Measurements from ENCODE around the gene HTRA1.

The HTRA1 gene

DNA sequence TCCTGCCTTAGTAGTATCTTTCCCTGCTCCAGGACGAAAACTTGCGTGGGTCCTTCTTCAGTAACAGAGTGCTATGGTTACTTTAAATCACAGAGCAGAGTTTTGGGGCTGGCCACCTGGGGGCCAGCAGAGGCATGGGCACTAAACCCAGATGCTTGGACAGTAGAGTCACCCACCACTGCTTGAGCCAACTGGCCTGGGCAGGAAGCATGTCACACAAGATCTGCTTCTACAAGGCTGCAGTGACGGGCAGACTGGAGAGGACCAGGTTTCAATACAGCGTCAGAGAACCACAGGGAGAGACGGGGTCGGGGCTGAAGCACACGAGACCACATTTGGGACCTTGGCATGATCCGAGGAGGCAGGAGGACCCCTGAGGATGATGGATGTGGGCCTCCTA lies 84.9 kb downstream of the HTRA1 start:
- Histone ChIP-seq H3K4me3 (ENCODE audit: low read length) (no peak overlapping the region), H3K27ac (ENCODE audit: low read depth, low read length) (no peak overlapping the region)
- 95% methylated on average over 8 of the region's 8 CpGs for WGBS

GRCh38 chr10:122548407-122549085 lies 87.2 kb downstream of the HTRA1 start:
- Histone ChIP-seq H3K4me1 (ENCODE audit: insufficient read depth, low read length) (no peaks in the 10 kb centered on the region), H3K27ac (ENCODE audit: low read depth, low read length) (no peak overlapping the region), H3K9ac (ENCODE audit: low read depth, low read length) (no peak overlapping the region), H3K36me3 (ENCODE audit: insufficient read depth, low read length) (no peaks in the 10 kb centered on the region), H3K4me3 (ENCODE audit: low read length) (no peak overlapping the region), H3K9me3 (ENCODE audit: insufficient read depth, low read depth, low read length) (no peaks in the 10 kb centered on the region), H3K27me3 (ENCODE audit: insufficient read depth, low read length) (no peaks in the 10 kb centered on the region)
- WGBS, result 91% methylated on average over 11 of the region's 11 CpGs

More for the DNA sequence above, 84.9 kb downstream of the HTRA1 start:
- H3K4me1 ChIP-seq (ENCODE audit: insufficient read depth, low read length), result no peaks in the 10 kb centered on the region
- H3K9me3 ChIP-seq (ENCODE audit: insufficient read depth, low read depth, low read length), result no peaks in the 10 kb centered on the region
- no peak overlapping the region for H3K9ac ChIP-seq (ENCODE audit: low read depth, low read length)
- H3K36me3 ChIP-seq (ENCODE audit: insufficient read depth, low read length), result no peaks in the 10 kb centered on the region
- H3K27me3 ChIP-seq (ENCODE audit: insufficient read depth, low read length), result no peaks in the 10 kb centered on the region

- no peaks in the 10 kb centered on the region for H3K9me3 ChIP-seq (ENCODE audit: insufficient read depth, low read depth, low read length)
- H3K4me1 ChIP-seq (ENCODE audit: insufficient read depth, low read length), result no peaks in the 10 kb centered on the region
- no peak overlapping the region for H3K4me3 ChIP-seq (ENCODE audit: low read length)
- no peak overlapping the region for H3K9ac ChIP-seq (ENCODE audit: low read depth, low read length)
- no peaks in the 10 kb centered on the region for H3K27me3 ChIP-seq (ENCODE audit: insufficient read depth, low read length)
- no peaks in the 10 kb centered on the region for H3K36me3 ChIP-seq (ENCODE audit: insufficient read depth, low read length)
- WGBS, result 92% methylated on average over 2 of the region's 2 CpGs
- H3K27ac ChIP-seq (ENCODE audit: low read depth, low read length), result no peak overlapping the region
These were observed 88.3 kb downstream of the HTRA1 start for GRCh38 chr10:122549636-122550035.

- WGBS, result 97% methylated on average over 9 of the region's 9 CpGs
- Histone ChIP-seq H3K36me3 (ENCODE audit: insufficient read depth, low read length) (no peaks in the 10 kb centered on the region), H3K4me1 (ENCODE audit: insufficient read depth, low read length) (no peaks in the 10 kb centered on the region), H3K9ac (ENCODE audit: low read depth, low read length) (no peak overlapping the region), H3K4me3 (ENCODE audit: low read length) (no peak overlapping the region), H3K27me3 (ENCODE audit: insufficient read depth, low read length) (no peaks in the 10 kb centered on the region), H3K27ac (ENCODE audit: low read depth, low read length) (no peak overlapping the region), H3K9me3 (ENCODE audit: insufficient read depth, low read depth, low read length) (no peaks in the 10 kb centered on the region)
These were observed 89.1 kb downstream of the HTRA1 start for GRCh38 chr10:122550427-122550826.

DNA sequence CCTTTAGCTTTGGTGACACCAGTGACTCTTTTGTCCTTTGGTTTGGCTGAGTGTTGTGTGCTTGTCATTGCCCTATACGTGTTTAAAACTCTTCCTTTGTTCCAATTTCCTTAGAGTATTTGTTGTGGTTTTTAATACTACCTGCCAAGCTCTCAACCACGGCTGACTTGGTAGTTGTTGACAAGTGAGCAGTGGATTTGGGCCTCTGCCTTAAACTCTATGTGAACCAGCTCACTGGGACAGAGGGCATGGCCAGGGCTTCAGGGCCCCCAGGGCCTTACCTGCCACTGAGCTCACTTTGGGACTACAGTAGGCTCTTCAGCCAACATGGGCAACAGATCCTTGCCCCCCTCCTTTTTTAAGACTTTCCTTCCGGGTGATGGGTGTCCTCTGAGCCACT lies 89.6 kb downstream of the HTRA1 start:
- 96% methylated on average over 3 of the region's 3 CpGs for WGBS

DNA sequence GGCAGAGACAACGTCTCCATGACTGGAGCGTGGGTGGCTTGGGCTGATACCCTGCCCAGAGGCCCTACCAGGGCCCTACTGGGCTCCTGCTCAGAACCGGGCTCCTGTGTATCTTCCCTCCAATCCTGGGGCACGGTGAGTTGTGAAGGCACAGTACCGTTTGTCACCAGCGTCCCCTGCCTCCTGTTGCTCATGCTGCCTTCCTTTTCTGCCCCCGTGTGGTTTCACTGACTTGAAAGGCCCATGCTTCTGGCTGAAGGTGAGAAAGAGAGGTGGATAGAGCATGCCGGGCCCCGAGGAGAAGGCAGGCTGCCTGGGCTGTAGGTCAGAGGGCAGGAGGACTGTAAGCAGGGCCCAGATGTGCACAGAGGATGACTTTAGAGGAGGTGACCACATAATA lies 90.1 kb downstream of the HTRA1 start:
- Histone ChIP-seq H3K36me3 (ENCODE audit: insufficient read depth, low read length) (no peaks in the 10 kb centered on the region), H3K27ac (ENCODE audit: low read depth, low read length) (no peak overlapping the region), H3K9me3 (ENCODE audit: insufficient read depth, low read depth, low read length) (no peaks in the 10 kb centered on the region), H3K9ac (ENCODE audit: low read depth, low read length) (no peak overlapping the region), H3K4me1 (ENCODE audit: insufficient read depth, low read length) (no peaks in the 10 kb centered on the region), H3K4me3 (ENCODE audit: low read length) (no peak overlapping the region), H3K27me3 (ENCODE audit: insufficient read depth, low read length) (no peaks in the 10 kb centered on the region)
- WGBS, result 76% methylated on average over 9 of the region's 9 CpGs

More for the DNA sequence above, 89.6 kb downstream of the HTRA1 start:
- Histone ChIP-seq H3K27me3 (ENCODE audit: insufficient read depth, low read length) (no peaks in the 10 kb centered on the region), H3K4me3 (ENCODE audit: low read length) (no peak overlapping the region), H3K27ac (ENCODE audit: low read depth, low read length) (no peak overlapping the region), H3K9ac (ENCODE audit: low read depth, low read length) (no peak overlapping the region), H3K9me3 (ENCODE audit: insufficient read depth, low read depth, low read length) (no peaks in the 10 kb centered on the region), H3K36me3 (ENCODE audit: insufficient read depth, low read length) (no peaks in the 10 kb centered on the region), H3K4me1 (ENCODE audit: insufficient read depth, low read length) (no peaks in the 10 kb centered on the region)

- H3K36me3 ChIP-seq (ENCODE audit: insufficient read depth, low read length), result no peaks in the 10 kb centered on the region
- no peaks in the 10 kb centered on the region for H3K27me3 ChIP-seq (ENCODE audit: insufficient read depth, low read length)
- peaks cover 7% of the 10 kb centered on the region; the same call in 1 of the 2 replicates for H3K4me1 ChIP-seq (ENCODE audit: insufficient read depth, low read length)
- H3K9me3 ChIP-seq (ENCODE audit: insufficient read depth, low read depth, low read length), result no peaks in the 10 kb centered on the region
- WGBS, result 92% methylated on average over 6 of the region's 6 CpGs
- no peak overlapping the region for H3K9ac ChIP-seq (ENCODE audit: low read depth, low read length)
- H3K27ac ChIP-seq (ENCODE audit: low read depth, low read length), result no peak overlapping the region
- no peak overlapping the region for H3K4me3 ChIP-seq (ENCODE audit: low read length)
These were observed 92.0 kb downstream of the HTRA1 start for GRCh38 chr10:122553341-122553740.

GRCh38 chr10:122554131-122555036 lies 93.0 kb downstream of the HTRA1 start:
- Histone ChIP-seq H3K27ac (ENCODE audit: low read depth, low read length) (no peak overlapping the region), H3K9ac (ENCODE audit: low read depth, low read length) (no peak overlapping the region), H3K4me3 (ENCODE audit: low read length) (no peak overlapping the region), H3K36me3 (ENCODE audit: insufficient read depth, low read length) (no peaks in the 10 kb centered on the region), H3K9me3 (ENCODE audit: insufficient read depth, low read depth, low read length) (no peaks in the 10 kb centered on the region), H3K4me1 (ENCODE audit: insufficient read depth, low read length) (peaks cover 7% of the 10 kb centered on the region; the same call in 1 of the 2 replicates), H3K27me3 (ENCODE audit: insufficient read depth, low read length) (no peaks in the 10 kb centered on the region)
- 98% methylated on average over 6 of the region's 6 CpGs for WGBS

DNA sequence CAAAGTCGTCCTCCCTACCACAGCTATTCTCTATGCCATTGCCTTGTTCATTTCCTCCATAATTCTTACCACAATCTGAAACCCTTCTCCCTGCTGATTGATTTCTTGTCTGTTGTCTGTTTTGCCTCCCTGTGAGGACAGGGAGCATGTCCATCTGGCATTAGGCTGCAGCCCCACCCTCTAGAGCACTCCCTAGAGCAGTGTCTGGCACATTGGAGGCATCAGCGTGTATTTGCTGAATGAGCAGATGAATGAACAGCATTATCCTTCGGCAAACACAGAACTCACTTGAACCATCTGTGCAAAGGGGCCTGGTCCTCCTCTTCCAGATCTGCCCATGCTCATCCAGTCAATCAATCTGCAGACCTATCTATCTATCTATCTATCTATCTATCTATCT lies 94.1 kb downstream of the HTRA1 start:
- Histone ChIP-seq H3K36me3 (ENCODE audit: insufficient read depth, low read length) (no peaks in the 10 kb centered on the region), H3K4me1 (ENCODE audit: insufficient read depth, low read length) (peaks cover 7% of the 10 kb centered on the region; the same call in 1 of the 2 replicates), H3K4me3 (ENCODE audit: low read length) (no peak overlapping the region), H3K9ac (ENCODE audit: low read depth, low read length) (no peak overlapping the region), H3K27ac (ENCODE audit: low read depth, low read length) (no peak overlapping the region), H3K27me3 (ENCODE audit: insufficient read depth, low read length) (no peaks in the 10 kb centered on the region), H3K9me3 (ENCODE audit: insufficient read depth, low read depth, low read length) (no peaks in the 10 kb centered on the region)
- 95% methylated on average over 3 of the region's 3 CpGs for WGBS

DNA sequence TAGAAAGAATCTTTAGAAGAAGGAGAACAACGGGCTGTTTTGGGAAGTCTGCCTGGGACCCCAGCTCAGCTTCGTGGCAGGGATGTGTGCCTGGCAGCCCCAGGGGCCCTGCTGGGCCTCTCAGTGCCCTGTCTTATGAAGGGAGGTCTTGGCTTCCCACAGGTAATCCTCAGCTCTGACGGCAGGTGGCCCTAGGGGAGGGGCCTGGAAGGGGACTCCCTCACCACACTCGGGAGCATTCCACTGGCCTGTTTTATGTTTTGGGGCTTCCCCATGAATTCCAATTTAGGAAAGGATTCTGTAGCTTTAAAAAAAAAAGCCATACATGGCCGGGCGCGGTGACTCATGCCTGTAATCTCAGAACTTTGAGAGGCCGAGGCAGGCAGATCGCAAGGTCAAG lies 96.2 kb downstream of the HTRA1 start:
- Histone ChIP-seq H3K4me3 (ENCODE audit: low read length) (no peak overlapping the region), H3K27me3 (ENCODE audit: insufficient read depth, low read length) (no peaks in the 10 kb centered on the region), H3K36me3 (ENCODE audit: insufficient read depth, low read length) (no peaks in the 10 kb centered on the region), H3K4me1 (ENCODE audit: insufficient read depth, low read length) (peaks cover 7% of the 10 kb centered on the region; the same call in 1 of the 2 replicates), H3K9me3 (ENCODE audit: insufficient read depth, low read depth, low read length) (no peaks in the 10 kb centered on the region), H3K27ac (ENCODE audit: low read depth, low read length) (no peak overlapping the region), H3K9ac (ENCODE audit: low read depth, low read length) (no peak overlapping the region)
- 66% methylated on average over 9 of the region's 9 CpGs for WGBS

DNA sequence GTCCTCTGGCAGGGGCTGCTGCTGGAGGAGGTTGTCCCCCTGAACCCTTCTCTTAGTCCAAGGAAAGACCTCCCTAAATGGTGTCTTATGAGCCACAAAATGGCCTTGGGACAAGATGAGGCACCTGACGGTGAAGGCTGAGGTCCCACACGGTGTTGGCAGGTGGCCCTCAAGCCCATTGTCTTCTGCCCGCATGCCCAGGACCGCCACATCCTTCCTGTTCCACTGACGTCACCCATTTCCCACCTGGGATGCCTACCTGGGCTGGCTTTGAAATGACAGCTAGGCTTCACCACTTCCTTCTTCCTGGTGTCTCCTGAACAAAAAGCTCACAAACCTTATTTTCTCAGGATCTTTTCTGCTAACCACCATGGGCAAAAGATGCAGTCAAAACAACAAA lies 97.1 kb downstream of the HTRA1 start:
- Histone ChIP-seq H3K27ac (ENCODE audit: low read depth, low read length) (no peak overlapping the region), H3K4me1 (ENCODE audit: insufficient read depth, low read length) (peaks cover 7% of the 10 kb centered on the region; the same call in 1 of the 2 replicates), H3K9me3 (ENCODE audit: insufficient read depth, low read depth, low read length) (no peaks in the 10 kb centered on the region), H3K36me3 (ENCODE audit: insufficient read depth, low read length) (no peaks in the 10 kb centered on the region), H3K27me3 (ENCODE audit: insufficient read depth, low read length) (no peaks in the 10 kb centered on the region), H3K4me3 (ENCODE audit: low read length) (no peak overlapping the region), H3K9ac (ENCODE audit: low read depth, low read length) (no peak overlapping the region)
- 96% methylated on average over 5 of the region's 5 CpGs for WGBS
